Measurements from ENCODE around the gene ADIPOR1.
"Not testable (repeated sequence)": the region's sequence is repeated elsewhere in the genome, so short reads cannot be mapped to it uniquely, and the experiment has no call there.

Gene ADIPOR1

DNA sequence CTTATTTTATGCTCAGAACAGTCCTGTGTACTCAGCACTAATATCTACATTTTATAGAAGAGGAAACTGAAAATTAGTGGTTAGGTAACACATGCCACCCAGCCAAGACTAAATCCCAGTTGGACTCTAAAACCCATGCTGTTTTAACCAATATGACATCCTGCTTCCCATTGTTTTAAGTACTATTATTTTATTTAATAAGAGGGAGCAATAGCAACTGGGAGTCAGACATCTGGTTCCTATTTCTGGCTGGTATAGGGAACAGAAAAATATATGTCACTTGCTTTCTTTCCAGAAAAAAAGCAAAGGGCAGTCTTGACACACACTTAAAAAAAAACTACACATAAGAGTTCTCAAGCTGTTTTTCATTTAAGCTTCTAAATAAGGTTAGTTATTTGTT is 43.0 kb downstream of the ADIPOR1 start:
- peaks cover 25 to 96% of the 10 kb centered on the region in 2 donors for H3K36me3 ChIP-seq (replicated peaks in 1 of 2; ENCODE audit: control insufficient read depth in 2 of 2, insufficient read depth in 2 of 2, low read length in 2 of 2)
- H4K8ac ChIP-seq (ENCODE audit: low read depth, low read length): no peak overlapping the region
- H2BK12ac ChIP-seq (ENCODE audit: low read length): no peak overlapping the region
- H4K91ac ChIP-seq (ENCODE audit: low read depth, low read length, poor library complexity): no peak overlapping the region
- no peak overlapping the region for H3K23ac ChIP-seq (ENCODE audit: low read depth, low read length, poor library complexity)
- no peak overlapping the region for H3K4ac ChIP-seq (ENCODE audit: low read length)
- H3K4me1 ChIP-seq (ENCODE audit: control insufficient read depth in 2 of 2, insufficient read depth in 1 of 2, low read depth in 1 of 2, low read length in 2 of 2): no peaks in the 10 kb centered on the region
- no peak overlapping the region for H2AFZ ChIP-seq (ENCODE audit: low read length)
- no peak overlapping the region for H3K9ac ChIP-seq (ENCODE audit: low read depth, low read length, poor library complexity)
- H2BK15ac ChIP-seq (ENCODE audit: low read length): no peak overlapping the region
- no peaks in the 10 kb centered on the region for H3K79me1 ChIP-seq (ENCODE audit: low read depth, low read length)
- no peak overlapping the region for H3K4me2 ChIP-seq (ENCODE audit: insufficient read depth, low read length, poor library complexity, severe bottlenecking)
- no peak overlapping the region for H3K14ac ChIP-seq (ENCODE audit: low read length)
- no peak overlapping the region for H3K4me3 ChIP-seq (ENCODE audit: low read length in 2 of 2)
- H2BK120ac ChIP-seq (ENCODE audit: low read depth, low read length): no peak overlapping the region
- no peak overlapping the region for H2BK5ac ChIP-seq (ENCODE audit: low read length)
- H3K18ac ChIP-seq (ENCODE audit: low read length): no peak overlapping the region
- no peaks in the 10 kb centered on the region for H3K9me3 ChIP-seq (replicated peaks in 1 of 2; ENCODE audit: control insufficient read depth in 2 of 2, insufficient read depth in 1 of 2, low read depth in 1 of 2, low read length in 2 of 2)
- no peak overlapping the region for H3K27ac ChIP-seq (replicated peaks; ENCODE audit: low read length)
- H3K27me3 ChIP-seq (ENCODE audit: control insufficient read depth in 3 of 3, insufficient read depth in 3 of 3, low read depth in 1 of 3, low read length in 3 of 3): no peaks in the 10 kb centered on the region
- no peak for DNase-seq (ENCODE audit: low spot score)
- no peak overlapping the region for H2AK5ac ChIP-seq (ENCODE audit: low read depth, low read length)

DNA sequence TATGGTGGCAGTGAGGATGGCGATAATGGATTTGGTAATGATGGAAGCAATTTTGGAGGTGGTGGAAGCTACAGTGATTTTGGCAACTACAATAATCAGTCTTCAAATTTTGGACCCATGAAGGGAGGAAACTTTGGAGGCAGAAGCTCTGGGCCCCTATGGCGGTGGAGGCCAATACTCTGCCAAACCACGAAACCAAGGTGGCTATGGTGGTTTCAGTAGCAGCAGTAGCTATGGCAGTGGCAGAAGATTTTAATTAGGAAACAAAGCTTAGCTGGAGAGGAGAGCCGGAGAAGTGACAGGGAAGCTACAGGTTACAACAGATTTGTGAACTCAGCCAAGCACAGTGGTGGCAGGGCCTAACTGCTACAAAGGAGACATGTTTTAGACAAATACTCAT is 45.6 kb downstream of the ADIPOR1 start:
- not testable (repeated sequence) for H2BK15ac ChIP-seq (ENCODE audit: low read length); H2BK120ac ChIP-seq (ENCODE audit: low read depth, low read length); H3K27ac ChIP-seq (replicated peaks; ENCODE audit: low read length); H2BK12ac ChIP-seq (ENCODE audit: low read length); H3K4me2 ChIP-seq (ENCODE audit: insufficient read depth, low read length, poor library complexity, severe bottlenecking); H3K4ac ChIP-seq (ENCODE audit: low read length); H3K79me1 ChIP-seq (ENCODE audit: low read depth, low read length); H3K18ac ChIP-seq (ENCODE audit: low read length); H3K4me3 ChIP-seq (ENCODE audit: low read length in 2 of 2); H3K27me3 ChIP-seq (ENCODE audit: control insufficient read depth in 3 of 3, insufficient read depth in 3 of 3, low read depth in 1 of 3, low read length in 3 of 3); DNase-seq (ENCODE audit: low spot score); H4K91ac ChIP-seq (ENCODE audit: low read depth, low read length, poor library complexity); H3K14ac ChIP-seq (ENCODE audit: low read length); H2AK5ac ChIP-seq (ENCODE audit: low read depth, low read length); H2BK5ac ChIP-seq (ENCODE audit: low read length); H3K23ac ChIP-seq (ENCODE audit: low read depth, low read length, poor library complexity); H2AFZ ChIP-seq (ENCODE audit: low read length); H3K9me3 ChIP-seq (replicated peaks in 1 of 2; ENCODE audit: control insufficient read depth in 2 of 2, insufficient read depth in 1 of 2, low read depth in 1 of 2, low read length in 2 of 2); H4K8ac ChIP-seq (ENCODE audit: low read depth, low read length); H3K4me1 ChIP-seq (ENCODE audit: control insufficient read depth in 2 of 2, insufficient read depth in 1 of 2, low read depth in 1 of 2, low read length in 2 of 2); H3K9ac ChIP-seq (ENCODE audit: low read depth, low read length, poor library complexity)
- peaks cover 22 to 99% of the 10 kb centered on the region in 2 donors for H3K36me3 ChIP-seq (replicated peaks in 1 of 2; ENCODE audit: control insufficient read depth in 2 of 2, insufficient read depth in 2 of 2, low read length in 2 of 2)
- WGBS, 2 donors (ENCODE audit: extremely low coverage in 2 of 2, insufficient read length in 2 of 2, insufficient replicate concordance in 1 of 2): no CpG with 5 or more reads among the region's 4 CpGs

DNA sequence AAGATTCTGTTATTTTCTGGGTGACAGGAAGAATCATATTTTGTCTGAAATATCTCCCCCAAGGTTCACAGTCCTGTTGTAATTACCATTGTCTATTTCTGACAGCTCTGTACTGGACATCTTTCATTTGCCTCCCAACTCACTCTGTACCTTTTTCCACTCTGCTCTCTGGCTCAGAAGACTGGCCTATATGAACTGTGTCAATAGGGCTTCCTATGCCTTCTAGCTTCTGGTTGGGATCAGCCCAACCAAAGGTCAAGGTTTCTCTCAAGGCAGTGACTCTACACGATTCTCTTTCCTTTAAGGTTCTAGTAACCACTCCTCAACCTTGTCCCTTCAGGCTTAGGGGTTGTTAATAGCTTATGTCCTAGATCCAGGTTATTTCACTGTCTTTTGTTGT is 48.6 kb downstream of the ADIPOR1 start:
- Histone ChIP-seq H3K79me1 (ENCODE audit: low read depth, low read length) (no peaks in the 10 kb centered on the region), H4K8ac (ENCODE audit: low read depth, low read length) (no peak overlapping the region), H2BK120ac (ENCODE audit: low read depth, low read length) (no peak overlapping the region), H3K27ac (replicated peaks; ENCODE audit: low read length) (no peak overlapping the region), H3K4ac (ENCODE audit: low read length) (no peak overlapping the region), H2AK5ac (ENCODE audit: low read depth, low read length) (no peak overlapping the region), H2BK15ac (ENCODE audit: low read length) (no peak overlapping the region), H3K23ac (ENCODE audit: low read depth, low read length, poor library complexity) (no peak overlapping the region), H3K18ac (ENCODE audit: low read length) (no peak overlapping the region), H3K4me1 (ENCODE audit: control insufficient read depth in 2 of 2, insufficient read depth in 1 of 2, low read depth in 1 of 2, low read length in 2 of 2) (no peaks in the 10 kb centered on the region), H2BK5ac (ENCODE audit: low read length) (no peak overlapping the region), H2BK12ac (ENCODE audit: low read length) (no peak overlapping the region), H3K4me2 (ENCODE audit: insufficient read depth, low read length, poor library complexity, severe bottlenecking) (no peak overlapping the region), H3K14ac (ENCODE audit: low read length) (no peak overlapping the region), H2AFZ (ENCODE audit: low read length) (no peak overlapping the region), H3K36me3 (replicated peaks in 1 of 2; ENCODE audit: control insufficient read depth in 2 of 2, insufficient read depth in 2 of 2, low read length in 2 of 2) (peaks cover 16 to 89% of the 10 kb centered on the region in 2 donors), H3K9me3 (replicated peaks in 1 of 2; ENCODE audit: control insufficient read depth in 2 of 2, insufficient read depth in 1 of 2, low read depth in 1 of 2, low read length in 2 of 2) (no peaks in the 10 kb centered on the region), H4K91ac (ENCODE audit: low read depth, low read length, poor library complexity) (no peak overlapping the region), H3K9ac (ENCODE audit: low read depth, low read length, poor library complexity) (no peak overlapping the region), H3K27me3 (ENCODE audit: control insufficient read depth in 3 of 3, insufficient read depth in 3 of 3, low read depth in 1 of 3, low read length in 3 of 3) (no peaks in the 10 kb centered on the region), H3K4me3 (ENCODE audit: low read length in 2 of 2) (no peak overlapping the region)
- DNase-seq (ENCODE audit: low spot score): no peak
- no CpG with 5 or more reads among the region's 1 CpG for WGBS, 2 donors (ENCODE audit: extremely low coverage in 2 of 2, insufficient read length in 2 of 2, insufficient replicate concordance in 1 of 2)

DNA sequence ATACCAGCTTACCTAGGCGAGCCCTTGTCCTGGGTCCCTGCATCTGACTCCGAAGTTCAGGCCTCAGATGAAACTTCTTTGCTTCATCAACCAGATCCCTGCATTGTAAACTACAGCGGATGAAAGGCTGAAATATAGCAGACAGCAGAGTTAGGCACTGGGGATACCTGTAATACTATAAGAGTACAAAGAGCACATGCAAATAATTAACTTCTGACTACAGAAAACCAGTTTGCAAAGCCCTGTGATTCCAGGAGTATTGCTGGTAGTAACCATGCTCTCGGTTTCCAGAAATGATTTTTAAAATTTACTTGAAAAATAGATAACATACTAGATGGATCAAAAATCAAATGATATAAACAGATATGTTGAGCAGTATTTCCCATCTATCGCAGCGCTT is 49.1 kb downstream of the ADIPOR1 start:
- WGBS, 2 donors (ENCODE audit: extremely low coverage in 2 of 2, insufficient read length in 2 of 2, insufficient replicate concordance in 1 of 2): no CpG with 5 or more reads among the region's 6 CpGs
- H3K4me1 ChIP-seq (ENCODE audit: control insufficient read depth in 2 of 2, insufficient read depth in 1 of 2, low read depth in 1 of 2, low read length in 2 of 2): no peaks in the 10 kb centered on the region
- H3K4me2 ChIP-seq (ENCODE audit: insufficient read depth, low read length, poor library complexity, severe bottlenecking): no peak overlapping the region
- no peak overlapping the region for H2BK120ac ChIP-seq (ENCODE audit: low read depth, low read length)
- H3K9me3 ChIP-seq (replicated peaks in 1 of 2; ENCODE audit: control insufficient read depth in 2 of 2, insufficient read depth in 1 of 2, low read depth in 1 of 2, low read length in 2 of 2): no peaks in the 10 kb centered on the region
- no peak overlapping the region for H2BK15ac ChIP-seq (ENCODE audit: low read length)
- no peak overlapping the region for H3K4me3 ChIP-seq (ENCODE audit: low read length in 2 of 2)
- no peak overlapping the region for H3K27ac ChIP-seq (replicated peaks; ENCODE audit: low read length)
- H2AK5ac ChIP-seq (ENCODE audit: low read depth, low read length): no peak overlapping the region
- no peak overlapping the region for H3K14ac ChIP-seq (ENCODE audit: low read length)
- H3K79me1 ChIP-seq (ENCODE audit: low read depth, low read length): no peaks in the 10 kb centered on the region
- no peak overlapping the region for H3K23ac ChIP-seq (ENCODE audit: low read depth, low read length, poor library complexity)
- H4K8ac ChIP-seq (ENCODE audit: low read depth, low read length): no peak overlapping the region
- H3K18ac ChIP-seq (ENCODE audit: low read length): no peak overlapping the region
- H3K9ac ChIP-seq (ENCODE audit: low read depth, low read length, poor library complexity): no peak overlapping the region
- H3K27me3 ChIP-seq (ENCODE audit: control insufficient read depth in 3 of 3, insufficient read depth in 3 of 3, low read depth in 1 of 3, low read length in 3 of 3): no peaks in the 10 kb centered on the region
- no peak for DNase-seq (ENCODE audit: low spot score)
- peaks cover 14 to 88% of the 10 kb centered on the region in 2 donors for H3K36me3 ChIP-seq (replicated peaks in 1 of 2; ENCODE audit: control insufficient read depth in 2 of 2, insufficient read depth in 2 of 2, low read length in 2 of 2)
- no peak overlapping the region for H4K91ac ChIP-seq (ENCODE audit: low read depth, low read length, poor library complexity)
- H2BK5ac ChIP-seq (ENCODE audit: low read length): no peak overlapping the region
- no peak overlapping the region for H2BK12ac ChIP-seq (ENCODE audit: low read length)
- no peak overlapping the region for H3K4ac ChIP-seq (ENCODE audit: low read length)
- H2AFZ ChIP-seq (ENCODE audit: low read length): no peak overlapping the region
